Breast epithelium (tissue), 3 donors: Measurements from ENCODE around the gene HRH4.

Source experiments
- POLR2A ChIP-seq: fragments of 450-650 bp; IDR thresholded peaks from one replicate; pipeline ENCODE4 v1.6.1; 2016; ENCODE audit warnings: antibody characterized with exemption, mild to moderate bottlenecking, moderate library complexity
- TF ChIP-seq, protein P1 (sequence below), 3 donors: fragments of 450-650 bp; IDR thresholded peaks; one replicate each; pipeline ENCODE4 v1.5.1; 2016 to 2017; ENCODE audit warnings: antibody characterized with exemption in 3 of 3, mild to moderate bottlenecking in 3 of 3, moderate library complexity in 3 of 3

DNA sequence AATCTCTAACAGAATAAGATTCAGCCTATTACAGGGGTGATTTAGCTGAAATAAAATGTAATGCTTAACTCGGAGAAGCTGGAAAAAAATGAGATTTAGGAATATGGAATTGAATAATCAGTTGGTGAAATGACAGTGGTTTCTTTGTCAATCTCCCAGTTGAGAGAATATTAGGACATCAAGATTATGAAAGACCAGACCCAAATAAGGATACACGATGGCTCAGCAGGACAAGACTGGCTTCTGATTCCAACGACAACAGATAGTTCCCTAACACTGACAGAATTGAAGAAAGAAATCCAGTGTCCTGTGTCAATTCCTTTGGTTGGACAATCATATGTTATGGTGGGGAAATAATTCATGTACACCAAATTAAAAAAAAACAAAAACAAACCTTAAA, 55.8 kb downstream of the HRH4 start:
- no peak for TF ChIP-seq POLR2A
- TF ChIP-seq, protein P1, sequence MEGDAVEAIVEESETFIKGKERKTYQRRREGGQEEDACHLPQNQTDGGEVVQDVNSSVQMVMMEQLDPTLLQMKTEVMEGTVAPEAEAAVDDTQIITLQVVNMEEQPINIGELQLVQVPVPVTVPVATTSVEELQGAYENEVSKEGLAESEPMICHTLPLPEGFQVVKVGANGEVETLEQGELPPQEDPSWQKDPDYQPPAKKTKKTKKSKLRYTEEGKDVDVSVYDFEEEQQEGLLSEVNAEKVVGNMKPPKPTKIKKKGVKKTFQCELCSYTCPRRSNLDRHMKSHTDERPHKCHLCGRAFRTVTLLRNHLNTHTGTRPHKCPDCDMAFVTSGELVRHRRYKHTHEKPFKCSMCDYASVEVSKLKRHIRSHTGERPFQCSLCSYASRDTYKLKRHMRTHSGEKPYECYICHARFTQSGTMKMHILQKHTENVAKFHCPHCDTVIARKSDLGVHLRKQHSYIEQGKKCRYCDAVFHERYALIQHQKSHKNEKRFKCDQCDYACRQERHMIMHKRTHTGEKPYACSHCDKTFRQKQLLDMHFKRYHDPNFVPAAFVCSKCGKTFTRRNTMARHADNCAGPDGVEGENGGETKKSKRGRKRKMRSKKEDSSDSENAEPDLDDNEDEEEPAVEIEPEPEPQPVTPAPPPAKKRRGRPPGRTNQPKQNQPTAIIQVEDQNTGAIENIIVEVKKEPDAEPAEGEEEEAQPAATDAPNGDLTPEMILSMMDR (IDR thresholded peaks at IDR 0.05) = no peak
